Measurements from ENCODE around the gene VTA1.
"Not testable (repeated sequence)": the region's sequence is repeated elsewhere in the genome, so short reads cannot be mapped to it uniquely, and the experiment has no call there.

VTA1 gene

GRCh38 chr6:142232206-142233044, 85.4 kb downstream of the VTA1 start:
- intact Hi-C loops (cut with DNase I; ENCODE audit: low total_unique reads); DNase-seq; H3K27me3 ChIP-seq; H3K27ac ChIP-seq; H3K9me3 ChIP-seq; H3K4me1 ChIP-seq; H3K36me3 ChIP-seq; H3K4me3 ChIP-seq: not testable (repeated sequence)

- intact Hi-C loops (cut with DNase I; ENCODE audit: low total_unique reads), result no loop called here
- no peak for TF ChIP-seq CTCF (IDR thresholded peaks at IDR 0.05)
- DNase-seq, result no peak
- Histone ChIP-seq H3K27ac (no peak overlapping the region), H3K4me1 (no peaks in the 10 kb centered on the region), H3K9me3 (no peaks in the 10 kb centered on the region), H3K4me3 (no peak overlapping the region), H3K27me3 (no peaks in the 10 kb centered on the region), H3K36me3 (no peaks in the 10 kb centered on the region)
Observed at GRCh38 chr6:142233945-142234682, 87.1 kb downstream of the VTA1 start.

- H3K36me3 ChIP-seq, result no peaks in the 10 kb centered on the region
- intact Hi-C loops (cut with DNase I; ENCODE audit: low total_unique reads), result no loop called here
- no peak for DNase-seq
Observed at GRCh38 chr6:142235272-142235671, 88.2 kb downstream of the VTA1 start.

GRCh38 chr6:142235791-142236190, 88.7 kb downstream of the VTA1 start:
- intact Hi-C loops (cut with DNase I; ENCODE audit: low total_unique reads), result no loop called here

More at GRCh38 chr6:142235272-142235671, 88.2 kb downstream of the VTA1 start:
- Histone ChIP-seq H3K4me3 (no peak overlapping the region), H3K9me3 (no peaks in the 10 kb centered on the region), H3K27ac (no peak overlapping the region), H3K4me1 (no peaks in the 10 kb centered on the region), H3K27me3 (no peaks in the 10 kb centered on the region)
- no peak for TF ChIP-seq CTCF (IDR thresholded peaks at IDR 0.05)

GRCh38 chr6:142236691-142237090, 89.6 kb downstream of the VTA1 start:
- no peak for TF ChIP-seq CTCF (IDR thresholded peaks at IDR 0.05)
- intact Hi-C loops (cut with DNase I; ENCODE audit: low total_unique reads), result no loop called here
- DNase-seq, result no peak

More at GRCh38 chr6:142235791-142236190, 88.7 kb downstream of the VTA1 start:
- H3K4me1 ChIP-seq, result no peaks in the 10 kb centered on the region
- DNase-seq, result no peak
- H3K27me3 ChIP-seq, result no peaks in the 10 kb centered on the region
- no peak overlapping the region for H3K4me3 ChIP-seq
- no peak for TF ChIP-seq CTCF (IDR thresholded peaks at IDR 0.05)
- H3K9me3 ChIP-seq, result no peaks in the 10 kb centered on the region
- H3K27ac ChIP-seq, result no peak overlapping the region
- no peaks in the 10 kb centered on the region for H3K36me3 ChIP-seq

GRCh38 chr6:142238881-142239280, 91.8 kb downstream of the VTA1 start:
- H3K27ac ChIP-seq, result no peak overlapping the region
- no peaks in the 10 kb centered on the region for H3K27me3 ChIP-seq
- DNase-seq, result no peak
- TF ChIP-seq CTCF (IDR thresholded peaks at IDR 0.05), result no peak
- intact Hi-C loops (cut with DNase I; ENCODE audit: low total_unique reads), result no loop called here
- H3K4me1 ChIP-seq, result no peaks in the 10 kb centered on the region
- no peaks in the 10 kb centered on the region for H3K36me3 ChIP-seq
- no peaks in the 10 kb centered on the region for H3K9me3 ChIP-seq
- no peak overlapping the region for H3K4me3 ChIP-seq

More at GRCh38 chr6:142236691-142237090, 89.6 kb downstream of the VTA1 start:
- Histone ChIP-seq H3K9me3 (no peaks in the 10 kb centered on the region), H3K36me3 (no peaks in the 10 kb centered on the region), H3K4me3 (no peak overlapping the region), H3K27me3 (no peaks in the 10 kb centered on the region), H3K4me1 (no peaks in the 10 kb centered on the region), H3K27ac (no peak overlapping the region)
